HepG2 (cell line): ENCODE data around the gene AKTIP. TPM values are rescaled to one million over a fixed set of nuclear protein-coding genes. Genes with fewer than 3 reads are reported as not detected.

Experiments used
- CBX5 ChIP-seq: sonication (generic); formaldehyde crosslinking; IDR thresholded peaks from 2 replicates; pipeline ENCODE4 v1.4.0; 2020; ENCODE audit warnings: missing genetic modification reagents, borderline replicate concordance
- CEBPB ChIP-seq: IDR thresholded peaks from 2 replicates; pipeline ENCODE4 v1.6.1; 2011; ENCODE audit warnings: low read depth, low read length, improper control_type of control experiment, borderline replicate concordance
- EP300 ChIP-seq, 3 experiments: sonication (generic) in 1 of 3; formaldehyde crosslinking in 1 of 3; IDR thresholded peaks; 2 replicates each; pipeline versions ENCODE4 v1.5.1 to v1.6.1; 2011 to 2020; ENCODE audit warnings: low read depth in 2 of 3, low read length in 2 of 3, borderline replicate concordance in 1 of 3, improper control_type of control experiment in 1 of 3, mild to moderate bottlenecking in 1 of 3, missing genetic modification reagents in 1 of 3, moderate library complexity in 1 of 3
- ETV6 ChIP-seq: sonication (generic); formaldehyde crosslinking; conservative IDR thresholded peaks from 2 replicates; pipeline ENCODE4 v1.4.0; 2020; ENCODE audit warnings: missing genetic modification reagents
- GZF1 ChIP-seq: sonication (generic); formaldehyde crosslinking; IDR thresholded peaks from 2 replicates; pipeline ENCODE4 v1.5.1; 2020; ENCODE audit warnings: mild to moderate bottlenecking, missing genetic modification reagents
- KLF11 ChIP-seq: IDR thresholded peaks from 2 replicates; pipeline ENCODE4 v1.6.1; 2016; ENCODE audit warnings: missing compliant biosample characterization
- KLF16 ChIP-seq, 2 experiments: sonication (generic) in 1 of 2; formaldehyde crosslinking in 1 of 2; IDR thresholded peaks; 2 replicates each; pipeline versions ENCODE4 v1.6.1 to v1.8.0; 2016 to 2023; ENCODE audit warnings: missing genetic modification reagents in 2 of 2, missing compliant biosample characterization in 1 of 2
- NR2F6 ChIP-seq, 2 experiments: IDR thresholded peaks; 2 replicates each; pipeline ENCODE4 v1.6.1; 2016; ENCODE audit warnings: antibody characterized with exemption in 1 of 2, mild to moderate bottlenecking in 1 of 2
- PITX1 ChIP-seq: sonication (generic); formaldehyde crosslinking; IDR thresholded peaks from 2 replicates; pipeline ENCODE4 v1.5.1; 2020; ENCODE audit warnings: mild to moderate bottlenecking, missing genetic modification reagents
- POGZ ChIP-seq: sonication (generic); formaldehyde crosslinking; IDR thresholded peaks from 2 replicates; pipeline ENCODE4 v1.4.0; 2020; ENCODE audit warnings: mild to moderate bottlenecking, missing genetic modification reagents
- PRMT3 ChIP-seq: sonication (generic); formaldehyde crosslinking; IDR thresholded peaks from 2 replicates; pipeline ENCODE4 v1.8.1; 2022; ENCODE audit warnings: low read depth, mild to moderate bottlenecking, moderate library complexity, missing genetic modification reagents, borderline replicate concordance
- RARA ChIP-seq: IDR thresholded peaks from 2 replicates; pipeline ENCODE4 v1.6.1; 2016; ENCODE audit warnings: missing genetic modification reagents, missing compliant biosample characterization
- RCOR2 ChIP-seq: IDR thresholded peaks from 2 replicates; pipeline ENCODE4 v1.6.1; 2016; ENCODE audit warnings: missing biosample characterization, missing genetic modification reagents
- RFX1 ChIP-seq: fragments of 450-650 bp; IDR thresholded peaks from 2 replicates; pipeline ENCODE4 v1.6.1; 2017
- RXRA ChIP-seq: sonication (generic); formaldehyde crosslinking; IDR thresholded peaks from 2 replicates; pipeline ENCODE4 v1.5.1; 2020; ENCODE audit warnings: missing genetic modification reagents
- SMAD9 ChIP-seq: sonication (generic); formaldehyde crosslinking; IDR thresholded peaks from 2 replicates; pipeline ENCODE4 v1.5.1; 2020; ENCODE audit warnings: mild to moderate bottlenecking, missing genetic modification reagents
- ZBTB7B ChIP-seq: sonication (generic); formaldehyde crosslinking; IDR thresholded peaks from 2 replicates; pipeline ENCODE4 v1.4.0; 2020; ENCODE audit warnings: missing genetic modification reagents
- ZNF614 ChIP-seq: IDR thresholded peaks from 2 replicates; pipeline ENCODE4 v1.6.1; 2018; ENCODE audit warnings: missing biosample characterization, missing genetic modification reagents, inconsistent platforms, borderline replicate concordance
- ZNF772 ChIP-seq: sonication (generic); formaldehyde crosslinking; IDR thresholded peaks from 2 replicates; pipeline ENCODE4 v1.5.0; 2020; ENCODE audit warnings: mild to moderate bottlenecking, missing genetic modification reagents
- ZNF773 ChIP-seq: sonication (generic); formaldehyde crosslinking; IDR thresholded peaks from 2 replicates; pipeline ENCODE4 v1.4.0; 2020; ENCODE audit warnings: missing genetic modification reagents, borderline replicate concordance
- ZNF788 ChIP-seq: sonication (generic); formaldehyde crosslinking; IDR thresholded peaks from 2 replicates; pipeline ENCODE4 v1.5.0; 2020; ENCODE audit warnings: mild to moderate bottlenecking, missing genetic modification reagents, borderline replicate concordance
- ZNF839 ChIP-seq: sonication (generic); formaldehyde crosslinking; IDR thresholded peaks from 2 replicates; pipeline ENCODE4 v1.4.0; 2020; ENCODE audit warnings: missing genetic modification reagents, mild to moderate bottlenecking, borderline replicate concordance
- polyA plus RNA-seq, 8 experiments: library from polyadenylated mRNA; depleted of rRNA in 3 of 8; stranded (reverse) in 7 of 8; unstranded in 1 of 8; fragments of >200 nt; fragmentation: Illumina TruSeq in 4 of 8; extraction: Trizol in 4 of 8; gene quantifications; 2 replicates each; pipeline versions ENCODE4 v1.2.1 to v1.2.3, GENCODE V29; 2011 to 2016; ENCODE audit warnings: low read depth in 4 of 8, missing spikeins in 1 of 8, mixed read lengths in 1 of 8; ENCODE audit not compliant: insufficient read depth in 1 of 8
- total RNA-seq, 5 experiments: library from RNA; depleted of rRNA; stranded (reverse); fragments of >200 nt; fragmentation: Illumina TruSeq; extraction: Trizol; gene quantifications; 2 replicates each; pipeline ENCODE4 v1.2.3, GENCODE V29; 2016; ENCODE audit warnings: low read depth in 1 of 5
- TF ChIP-seq, protein P1 (sequence below): sonication (generic); formaldehyde crosslinking; IDR thresholded peaks from 2 replicates; pipeline ENCODE4 v1.4.0; 2020; ENCODE audit warnings: missing genetic modification reagents, borderline replicate concordance
- TF ChIP-seq, protein P2 (sequence below): sonication (generic); formaldehyde crosslinking; IDR thresholded peaks from 2 replicates; pipeline ENCODE4 v1.9.0; 2022; ENCODE audit warnings: missing genetic modification reagents, mild to moderate bottlenecking, borderline replicate concordance
- TF ChIP-seq, protein P3 (sequence below): IDR thresholded peaks from 2 replicates; pipeline ENCODE4 v1.6.1; 2016; ENCODE audit warnings: mild to moderate bottlenecking, missing biosample characterization, missing genetic modification reagents

The AKTIP gene
- total and polyA plus RNA-seq, 2 of the 13 experiments (the other 11 are each of a cell fraction or from before 2014, with no cell fraction given) = 28.8 to 49.0 TPM

DNA sequence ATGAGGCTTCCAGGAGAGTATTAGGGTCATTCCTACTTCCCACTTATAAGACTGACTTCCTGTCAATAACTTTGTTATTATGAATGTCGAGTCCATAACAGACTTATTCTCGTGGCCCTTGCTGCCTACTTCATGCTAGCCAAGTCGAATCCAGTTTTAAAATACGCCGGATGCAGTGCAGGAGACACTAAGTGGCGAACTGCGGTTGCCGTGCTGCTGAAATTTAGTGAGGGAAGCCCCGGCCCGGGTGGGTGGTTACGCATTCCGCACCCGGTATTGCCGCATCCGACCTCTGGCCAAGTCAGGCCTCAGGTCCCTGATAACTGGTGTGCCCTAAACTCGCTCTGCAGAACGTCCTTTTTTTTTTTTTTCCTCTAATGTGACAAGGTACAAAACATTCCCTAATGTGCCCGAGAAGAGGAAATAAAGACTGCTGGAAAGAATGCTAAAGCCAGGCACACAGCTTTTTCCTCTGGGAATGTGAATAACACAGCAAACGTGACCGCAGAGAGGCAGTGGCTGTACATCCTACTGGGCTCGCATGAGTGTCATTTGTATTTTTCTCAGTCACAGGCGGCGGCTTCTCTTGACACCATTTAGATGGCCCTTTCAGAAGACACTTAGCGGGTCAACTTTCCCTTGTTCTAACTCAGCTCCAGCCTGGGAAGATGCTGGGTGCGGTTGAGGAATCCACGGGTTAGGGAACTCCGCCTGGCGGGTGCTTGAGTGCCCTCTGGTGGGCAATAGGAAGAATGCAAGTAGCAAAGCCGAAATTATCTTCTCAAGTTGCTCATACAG is 7.1 kb upstream of the AKTIP start (continued):
- peak in 1 of 2 experiments; percentile 62; a peak in 1 of 4 replicates for TF ChIP-seq KLF16 (CRISPR knock-in tag; IDR thresholded peaks at IDR 0.05)
- TF ChIP-seq RXRA (CRISPR knock-in tag) = peak; percentile 64; the same call in 1 of the 2 replicates
- TF ChIP-seq, protein P1, sequence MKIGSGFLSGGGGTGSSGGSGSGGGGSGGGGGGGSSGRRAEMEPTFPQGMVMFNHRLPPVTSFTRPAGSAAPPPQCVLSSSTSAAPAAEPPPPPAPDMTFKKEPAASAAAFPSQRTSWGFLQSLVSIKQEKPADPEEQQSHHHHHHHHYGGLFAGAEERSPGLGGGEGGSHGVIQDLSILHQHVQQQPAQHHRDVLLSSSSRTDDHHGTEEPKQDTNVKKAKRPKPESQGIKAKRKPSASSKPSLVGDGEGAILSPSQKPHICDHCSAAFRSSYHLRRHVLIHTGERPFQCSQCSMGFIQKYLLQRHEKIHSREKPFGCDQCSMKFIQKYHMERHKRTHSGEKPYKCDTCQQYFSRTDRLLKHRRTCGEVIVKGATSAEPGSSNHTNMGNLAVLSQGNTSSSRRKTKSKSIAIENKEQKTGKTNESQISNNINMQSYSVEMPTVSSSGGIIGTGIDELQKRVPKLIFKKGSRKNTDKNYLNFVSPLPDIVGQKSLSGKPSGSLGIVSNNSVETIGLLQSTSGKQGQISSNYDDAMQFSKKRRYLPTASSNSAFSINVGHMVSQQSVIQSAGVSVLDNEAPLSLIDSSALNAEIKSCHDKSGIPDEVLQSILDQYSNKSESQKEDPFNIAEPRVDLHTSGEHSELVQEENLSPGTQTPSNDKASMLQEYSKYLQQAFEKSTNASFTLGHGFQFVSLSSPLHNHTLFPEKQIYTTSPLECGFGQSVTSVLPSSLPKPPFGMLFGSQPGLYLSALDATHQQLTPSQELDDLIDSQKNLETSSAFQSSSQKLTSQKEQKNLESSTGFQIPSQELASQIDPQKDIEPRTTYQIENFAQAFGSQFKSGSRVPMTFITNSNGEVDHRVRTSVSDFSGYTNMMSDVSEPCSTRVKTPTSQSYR (CRISPR knock-in tag) = no peak
- no peak for TF ChIP-seq RFX1
- TF ChIP-seq ZNF772 (CRISPR knock-in tag) = 0 out of 2 replicates have a peak, but pooled peaks have one; percentile 50
- peak; percentile 68; the same call in 1 of the 2 replicates for TF ChIP-seq ZNF614
- TF ChIP-seq POGZ (CRISPR knock-in tag) = no peak
- TF ChIP-seq ZNF839 (CRISPR knock-in tag) = 0 out of 2 replicates have a peak, but pooled peaks have one; percentile 20
- TF ChIP-seq NR2F6 (IDR thresholded peaks at IDR 0.05) = peak; percentile 19; the same call in 1 of the 2 replicates
- TF ChIP-seq NR2F6 (CRISPR knock-in tag; IDR thresholded peaks at IDR 0.05) = 0 out of 2 replicates have a peak, but pooled peaks have one; percentile 32
- peak; percentile 94 for TF ChIP-seq CEBPB
- peak; percentile 67; the same call in 1 of the 2 replicates for TF ChIP-seq PITX1 (CRISPR knock-in tag)
- TF ChIP-seq KLF11 (CRISPR knock-in tag) = 0 out of 2 replicates have a peak, but pooled peaks have one; percentile 47
- no peak for TF ChIP-seq ETV6 (CRISPR knock-in tag)
- TF ChIP-seq ZBTB7B (CRISPR knock-in tag) = peak; percentile 39; the same call in 1 of the 2 replicates
- TF ChIP-seq, protein P2, sequence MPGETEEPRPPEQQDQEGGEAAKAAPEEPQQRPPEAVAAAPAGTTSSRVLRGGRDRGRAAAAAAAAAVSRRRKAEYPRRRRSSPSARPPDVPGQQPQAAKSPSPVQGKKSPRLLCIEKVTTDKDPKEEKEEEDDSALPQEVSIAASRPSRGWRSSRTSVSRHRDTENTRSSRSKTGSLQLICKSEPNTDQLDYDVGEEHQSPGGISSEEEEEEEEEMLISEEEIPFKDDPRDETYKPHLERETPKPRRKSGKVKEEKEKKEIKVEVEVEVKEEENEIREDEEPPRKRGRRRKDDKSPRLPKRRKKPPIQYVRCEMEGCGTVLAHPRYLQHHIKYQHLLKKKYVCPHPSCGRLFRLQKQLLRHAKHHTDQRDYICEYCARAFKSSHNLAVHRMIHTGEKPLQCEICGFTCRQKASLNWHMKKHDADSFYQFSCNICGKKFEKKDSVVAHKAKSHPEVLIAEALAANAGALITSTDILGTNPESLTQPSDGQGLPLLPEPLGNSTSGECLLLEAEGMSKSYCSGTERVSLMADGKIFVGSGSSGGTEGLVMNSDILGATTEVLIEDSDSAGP (CRISPR knock-in tag) = peak; percentile 65; the same call in 1 of the 2 replicates
- TF ChIP-seq PRMT3 (CRISPR knock-in tag) = no peak
- TF ChIP-seq RARA (CRISPR knock-in tag) = peak; percentile 48; the same call in 1 of the 2 replicates
- no peak for TF ChIP-seq SMAD9
- peak; percentile 86 for TF ChIP-seq GZF1 (CRISPR knock-in tag)
- TF ChIP-seq CBX5 (CRISPR knock-in tag) = no peak; the same call in 1 of the 2 replicates
- TF ChIP-seq, protein P3, sequence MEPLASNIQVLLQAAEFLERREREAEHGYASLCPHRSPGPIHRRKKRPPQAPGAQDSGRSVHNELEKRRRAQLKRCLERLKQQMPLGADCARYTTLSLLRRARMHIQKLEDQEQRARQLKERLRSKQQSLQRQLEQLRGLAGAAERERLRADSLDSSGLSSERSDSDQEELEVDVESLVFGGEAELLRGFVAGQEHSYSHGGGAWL (CRISPR knock-in tag) = no peak
- no peak for TF ChIP-seq ZNF773
- TF ChIP-seq EP300 (IDR thresholded peaks at IDR 0.05; ENCODE audit: low read depth in 2 of 2, low read length in 2 of 2) = peak in 1 of 2 experiments; percentile 31; a peak in 1 of 4 replicates
- TF ChIP-seq EP300 (CRISPR knock-in tag; IDR thresholded peaks at IDR 0.05; ENCODE audit: borderline replicate concordance) = 0 out of 2 replicates have a peak, but pooled peaks have one; percentile 23
- peak; percentile 62; the same call in 1 of the 2 replicates for TF ChIP-seq ZNF788 (CRISPR knock-in tag)
- TF ChIP-seq RCOR2 = 0 out of 2 replicates have a peak, but pooled peaks have one; percentile 24
